WTC11 (cell line): ENCODE data around the gene BATF2.

ENCODE experiments used
- ATF6 ChIP-seq: sonication (generic); formaldehyde crosslinking; IDR thresholded peaks from 2 replicates; pipeline ENCODE4 v1.8.1; 2023; ENCODE audit warnings: mild to moderate bottlenecking, missing genetic modification reagents
- CTCF ChIP-seq: fragments of 200-600 bp; IDR thresholded peaks from 2 replicates; pipeline ENCODE4 v1.8.0; 2022; ENCODE audit warnings: antibody characterized with exemption
- E2F1 ChIP-seq: sonication (generic); formaldehyde crosslinking; IDR thresholded peaks from 2 replicates; pipeline ENCODE4 v1.8.0; 2022; ENCODE audit warnings: mild to moderate bottlenecking, missing genetic modification reagents
- E2F5 ChIP-seq: sonication (generic); formaldehyde crosslinking; IDR thresholded peaks from 2 replicates; pipeline ENCODE4 v1.8.1; 2022; ENCODE audit warnings: mild to moderate bottlenecking, moderate library complexity, missing genetic modification reagents
- FOXP1 ChIP-seq: sonication (generic); formaldehyde crosslinking; IDR thresholded peaks from 2 replicates; pipeline ENCODE4 v1.8.0; 2022; ENCODE audit warnings: missing genetic modification reagents, mild to moderate bottlenecking, moderate library complexity, borderline replicate concordance
- NFYB ChIP-seq: sonication (generic); formaldehyde crosslinking; conservative IDR thresholded peaks from 2 replicates; pipeline ENCODE4 v1.8.0; 2022; ENCODE audit warnings: low read depth, missing genetic modification reagents
- NR1H2 ChIP-seq: sonication (generic); formaldehyde crosslinking; IDR thresholded peaks from 2 replicates; pipeline ENCODE4 v1.9.0; 2021; ENCODE audit warnings: mild to moderate bottlenecking, moderate library complexity, missing genetic modification reagents
- NR2C2 ChIP-seq: sonication (generic); formaldehyde crosslinking; IDR thresholded peaks from 2 replicates; pipeline ENCODE4 v1.8.0; 2022; ENCODE audit warnings: mild to moderate bottlenecking, missing genetic modification reagents
- OVOL2 ChIP-seq: fragments of 250-450 bp; sonication (Bioruptor Pico); IDR thresholded peaks from 2 replicates; pipeline ENCODE4 v1.9.0; 2021; ENCODE audit warnings: mild to moderate bottlenecking, borderline replicate concordance
- USF2 ChIP-seq: sonication (generic); formaldehyde crosslinking; IDR thresholded peaks from 2 replicates; pipeline ENCODE4 v1.8.1; 2023; ENCODE audit warnings: mild to moderate bottlenecking, missing genetic modification reagents, moderate library complexity
- ZNF219 ChIP-seq: sonication (generic); formaldehyde crosslinking; IDR thresholded peaks from 2 replicates; pipeline ENCODE4 v1.8.0; 2023; ENCODE audit warnings: missing genetic modification reagents, mild to moderate bottlenecking, borderline replicate concordance
- ZSCAN18 ChIP-seq: fragments of 250-450 bp; sonication (Bioruptor Pico); IDR thresholded peaks from 2 replicates; pipeline ENCODE4 v2.1.2; 2022; ENCODE audit warnings: mild to moderate bottlenecking, moderate library complexity

- TF ChIP-seq ZSCAN18 (CRISPR knock-in tag) (no peak), CTCF (no peak), NFYB (CRISPR knock-in tag) (no peak), USF2 (CRISPR knock-in tag) (no peak), OVOL2 (CRISPR knock-in tag) (no peak), E2F1 (CRISPR knock-in tag) (no peak), E2F5 (CRISPR knock-in tag) (no peak), NR1H2 (no peak), ZNF219 (CRISPR knock-in tag) (no peak), ATF6 (CRISPR knock-in tag) (no peak), FOXP1 (CRISPR knock-in tag) (no peak), NR2C2 (no peak)
These were observed 20.1 kb downstream of the BATF2 start for GRCh38 chr11:64976651-64977050.
